GM23338 (cell line): ENCODE results near the gene SEL1L3.

ENCODE experiments used
- CREB1 ChIP-seq: fragments of 250-450 bp; sonication (Bioruptor Pico); IDR thresholded peaks from 2 replicates; pipeline ENCODE4 v1.5.0; 2020; ENCODE audit warnings: low read depth, mild to moderate bottlenecking, moderate library complexity
- CTCF ChIP-seq, 2 experiments: fragments of 200-600 bp in 1 of 2; sonication (generic) in 1 of 2; conservative IDR thresholded peaks; 2 replicates each; pipeline versions ENCODE4 v1.5.1 to v1.6.1; 2016 to 2017; ENCODE audit warnings: antibody characterized with exemption in 2 of 2, low read depth in 2 of 2, mild to moderate bottlenecking in 2 of 2, moderate library complexity in 1 of 2
- EZH2 ChIP-seq: fragments of 200-600 bp; sonication (generic); IDR thresholded peaks from one replicate; pipeline ENCODE4 v1.8.0; 2017; ENCODE audit warnings: antibody characterized with exemption, mild to moderate bottlenecking, low read depth; ENCODE audit not compliant: unreplicated experiment
- POLR2AphosphoS5 ChIP-seq: IDR thresholded peaks from 2 replicates; pipeline ENCODE4 v1.6.1; 2016; ENCODE audit warnings: antibody characterized with exemption, low read depth

- TF ChIP-seq CTCF (conservative IDR thresholded peaks at IDR 0.05; ENCODE audit: low read depth in 2 of 2) (no peak), EZH2 (no peak), POLR2AphosphoS5 (no peak), CREB1 (no peak)
Measured at GRCh38 chr4:25797136-25797535, 65.7 kb downstream of the SEL1L3 start.
